ENCODE measurements around the gene OST4.

The OST4 gene

GRCh38 chr2:27093430-27094352 lies 22.2 kb upstream of the OST4 start:
- in situ Hi-C loops (cut with HindIII; ENCODE audit: low sequenced_read_pairs), result no loop called here

- in situ Hi-C loops (cut with HindIII; ENCODE audit: low sequenced_read_pairs), result no loop called here
Measured at GRCh38 chr2:27092696-27093429, 21.4 kb upstream of the OST4 start.

DNA sequence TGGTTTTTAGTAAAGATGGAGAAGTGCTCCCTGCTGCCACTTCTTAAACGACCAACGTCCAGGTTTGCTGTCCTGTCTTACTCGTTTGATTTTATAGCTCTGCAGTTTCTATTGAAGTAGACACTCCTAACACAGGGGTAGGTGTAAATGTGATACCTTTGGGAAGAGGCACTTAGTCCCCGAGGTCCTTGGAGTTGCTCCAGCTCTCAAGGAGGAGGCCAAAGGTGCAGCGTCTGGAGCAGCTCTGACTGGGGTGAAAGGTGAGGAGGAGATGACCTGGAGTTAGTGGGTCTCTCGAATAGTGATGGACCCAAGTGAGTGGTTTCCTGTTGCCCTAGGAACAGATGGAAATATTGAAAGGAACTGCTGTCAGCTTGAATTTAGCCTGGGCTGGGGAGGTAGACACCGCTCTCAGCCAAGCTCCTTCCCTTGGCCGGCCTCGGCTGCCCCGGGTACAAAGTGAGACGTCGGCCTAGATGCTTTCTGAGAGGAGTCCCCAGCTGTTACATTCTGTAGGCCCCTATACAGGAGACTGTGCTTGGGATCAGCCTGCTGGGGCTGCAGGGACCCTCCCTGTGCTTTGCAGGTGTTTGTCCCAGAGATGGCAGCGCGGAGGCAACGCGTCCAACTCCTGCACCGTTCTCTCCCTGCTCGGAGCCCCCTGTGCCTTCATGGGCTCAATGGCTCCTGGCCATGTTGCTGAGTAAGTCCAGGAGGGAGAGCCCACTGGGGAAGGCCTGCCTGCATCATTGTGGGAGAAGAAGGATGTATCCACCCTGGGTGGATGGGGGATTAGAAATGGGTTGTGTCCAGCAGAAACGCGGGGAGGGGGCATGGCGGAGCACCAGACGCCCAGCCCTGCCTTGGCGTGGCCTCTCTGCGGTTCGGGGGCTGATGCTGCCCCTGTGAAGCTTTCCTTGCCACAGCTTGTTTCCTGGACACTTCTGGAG lies 20.6 kb upstream of the OST4 start:
- in situ Hi-C loops (cut with HindIII; ENCODE audit: low sequenced_read_pairs), result no loop called here

DNA sequence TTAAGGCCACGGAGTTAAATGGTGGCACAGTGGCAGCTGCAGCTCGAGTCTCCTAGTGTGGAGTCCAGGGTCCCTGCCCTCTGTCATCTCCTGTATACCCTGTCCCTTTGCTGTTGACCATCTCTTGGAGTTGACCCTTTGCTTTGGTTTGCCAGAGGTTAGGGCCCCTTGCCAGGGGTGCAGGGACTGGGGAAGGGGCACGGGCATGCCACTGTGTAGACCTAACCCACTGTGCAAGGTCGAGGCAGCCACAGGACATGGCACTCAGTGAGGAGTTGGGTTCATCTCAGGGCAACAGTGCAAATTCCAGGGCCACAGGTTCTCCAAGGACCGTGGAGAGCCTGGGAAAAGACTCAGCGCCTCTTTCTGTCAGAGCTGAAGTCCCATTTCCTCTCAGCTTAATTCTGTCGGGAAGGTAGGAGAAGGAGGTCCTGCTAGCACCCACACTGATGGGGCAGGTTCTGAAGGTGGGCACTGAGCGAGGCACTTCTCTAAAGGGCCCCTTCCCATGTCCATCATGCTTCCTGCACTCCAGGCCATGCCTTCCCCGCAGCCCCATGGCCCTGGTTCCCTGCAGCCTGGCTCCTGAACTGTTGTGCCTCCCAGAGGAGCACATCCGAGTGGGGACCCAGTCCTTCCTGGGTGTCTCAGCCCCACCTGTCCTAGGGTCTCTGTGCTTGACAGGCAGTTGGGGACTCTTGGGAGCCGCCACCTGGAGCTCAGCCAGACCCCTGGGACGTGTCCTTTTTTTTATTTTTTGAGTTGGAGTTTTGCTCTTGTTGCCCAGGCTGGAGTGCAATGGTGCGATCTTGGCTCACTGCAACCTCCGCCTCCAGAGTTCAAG lies 17.9 kb upstream of the OST4 start:
- in situ Hi-C loops (cut with HindIII; ENCODE audit: low sequenced_read_pairs), result no loop called here

DNA sequence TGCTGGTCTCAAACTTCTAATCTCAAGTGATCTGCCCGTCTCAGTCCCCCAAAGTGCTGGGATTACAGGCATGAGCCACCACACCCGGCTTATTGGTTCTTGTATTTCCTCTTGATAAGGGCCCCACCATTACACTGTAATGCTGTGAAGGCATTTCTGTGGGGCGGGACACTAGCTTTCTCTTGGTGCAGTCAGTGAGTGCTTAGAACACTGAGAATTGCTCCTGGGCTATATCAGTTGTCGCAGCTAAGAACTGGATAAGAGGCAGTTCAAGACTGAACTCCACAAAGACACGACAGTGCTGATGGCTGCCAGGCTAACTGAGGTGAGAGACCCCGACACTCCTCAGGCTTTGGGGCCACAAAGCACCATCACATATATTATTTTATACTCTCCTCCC lies 17.2 kb upstream of the OST4 start:
- in situ Hi-C loops (cut with HindIII; ENCODE audit: low sequenced_read_pairs), result no loop called here

- in situ Hi-C loops (cut with HindIII; ENCODE audit: low sequenced_read_pairs), result no loop called here
Measured at GRCh38 chr2:27087823-27088410, 16.5 kb upstream of the OST4 start.

DNA sequence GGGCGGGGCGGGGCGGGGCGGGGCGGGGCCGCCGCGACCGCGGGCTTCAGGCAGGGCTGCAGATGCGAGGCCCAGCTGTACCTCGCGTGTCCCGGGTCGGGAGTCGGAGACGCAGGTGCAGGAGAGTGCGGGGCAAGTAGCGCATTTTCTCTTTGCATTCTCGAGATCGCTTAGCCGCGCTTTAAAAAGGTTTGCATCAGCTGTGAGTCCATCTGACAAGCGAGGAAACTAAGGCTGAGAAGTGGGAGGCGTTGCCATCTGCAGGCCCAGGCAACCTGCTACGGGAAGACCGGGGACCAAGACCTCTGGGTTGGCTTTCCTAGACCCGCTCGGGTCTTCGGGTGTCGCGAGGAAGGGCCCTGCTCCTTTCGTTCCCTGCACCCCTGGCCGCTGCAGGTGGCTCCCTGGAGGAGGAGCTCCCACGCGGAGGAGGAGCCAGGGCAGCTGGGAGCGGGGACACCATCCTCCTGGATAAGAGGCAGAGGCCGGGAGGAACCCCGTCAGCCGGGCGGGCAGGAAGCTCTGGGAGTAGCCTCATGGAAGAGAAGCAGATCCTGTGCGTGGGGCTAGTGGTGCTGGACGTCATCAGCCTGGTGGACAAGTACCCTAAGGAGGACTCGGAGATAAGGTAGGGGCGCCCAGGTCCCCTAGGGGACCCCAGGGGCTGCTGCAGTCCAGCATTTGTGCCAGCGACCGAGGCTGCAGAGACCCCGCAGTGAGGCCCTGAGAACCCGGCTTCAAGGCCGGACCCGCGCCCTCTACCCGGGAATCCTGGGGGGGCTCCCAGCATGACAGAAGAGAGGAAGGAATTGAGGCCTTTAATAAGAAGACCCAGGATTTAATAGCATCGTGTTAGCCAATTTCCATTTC lies 15.5 kb upstream of the OST4 start, which contains the start of gene KHK:
Gene KHK, plus strand, starts transcription at position 49 of the 870 bp plus-strand sequence. Its CDS starts 488 bp downstream, at position 537.
- in situ Hi-C loops (cut with HindIII; ENCODE audit: low sequenced_read_pairs), result no loop called here

GRCh38 chr2:27086090-27086723 lies 14.8 kb upstream of the OST4 start:
- in situ Hi-C loops (cut with HindIII; ENCODE audit: low sequenced_read_pairs), result no loop called here

DNA sequence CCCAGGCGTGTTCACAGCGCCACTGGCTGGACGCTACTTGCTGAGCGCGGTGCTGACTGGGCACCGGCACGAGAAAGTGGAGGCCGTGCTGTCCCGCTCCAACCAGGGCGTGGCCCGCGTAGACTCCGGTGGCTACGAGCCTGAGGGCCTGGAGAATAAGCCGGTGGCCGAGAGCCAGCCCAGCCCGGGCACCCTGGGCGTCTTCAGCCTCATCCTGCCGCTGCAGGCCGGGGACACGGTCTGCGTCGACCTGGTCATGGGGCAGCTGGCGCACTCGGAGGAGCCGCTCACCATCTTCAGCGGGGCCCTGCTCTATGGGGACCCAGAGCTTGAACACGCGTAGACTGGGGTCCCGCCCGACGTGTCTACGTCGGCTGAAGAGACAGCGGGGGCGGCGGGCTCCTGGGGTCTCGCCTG lies 14.2 kb upstream of the OST4 start:
- in situ Hi-C loops (cut with HindIII; ENCODE audit: low sequenced_read_pairs), result no loop called here

GRCh38 chr2:27085062-27085672 lies 13.7 kb upstream of the OST4 start:
- in situ Hi-C loops (cut with HindIII; ENCODE audit: low sequenced_read_pairs), result no loop called here

DNA sequence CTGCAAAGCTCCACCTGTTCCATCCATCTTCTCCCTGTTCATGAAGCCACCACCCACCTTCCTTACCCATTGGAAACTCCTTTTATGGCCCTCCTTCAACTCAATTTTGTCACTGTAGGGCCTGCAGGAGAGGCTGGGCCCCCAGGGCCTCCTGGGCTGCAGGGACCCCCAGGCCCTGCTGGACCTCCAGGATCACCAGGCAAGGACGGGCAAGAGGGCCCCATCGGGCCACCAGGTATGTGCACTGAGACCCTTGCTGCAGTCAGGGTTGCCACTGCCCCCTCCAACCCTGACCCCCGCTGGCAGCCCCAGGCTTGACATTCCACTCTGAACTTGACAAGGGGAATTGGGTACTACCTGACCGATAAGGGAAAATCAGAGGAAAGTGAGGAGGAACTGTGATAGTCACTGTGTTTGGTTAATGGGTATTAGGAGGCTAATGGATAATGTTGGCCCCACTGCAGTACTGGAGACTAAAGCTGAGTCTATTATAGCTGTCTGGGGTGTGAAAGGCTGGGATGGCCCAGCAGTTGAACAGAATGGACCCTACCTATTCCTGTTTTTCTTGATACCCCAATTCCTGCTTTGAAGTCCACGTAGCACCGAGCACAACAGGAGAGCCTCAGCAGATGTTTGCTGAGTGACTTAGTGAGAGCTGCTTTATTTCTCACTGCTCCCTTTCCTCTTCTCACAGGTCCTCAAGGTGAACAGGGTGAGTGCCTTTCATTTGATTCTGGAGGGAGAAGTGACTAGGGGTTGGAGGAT lies 13.0 kb upstream of the OST4 start:
- in situ Hi-C loops (cut with HindIII; ENCODE audit: low sequenced_read_pairs), result no loop called here

- in situ Hi-C loops (cut with HindIII; ENCODE audit: low sequenced_read_pairs), result no loop called here
Measured at GRCh38 chr2:27083410-27084296, 12.2 kb upstream of the OST4 start.

- in situ Hi-C loops (cut with HindIII; ENCODE audit: low sequenced_read_pairs), result no loop called here
Measured at GRCh38 chr2:27082773-27083409, 11.4 kb upstream of the OST4 start.

- in situ Hi-C loops (cut with HindIII; ENCODE audit: low sequenced_read_pairs), result no loop called here
Measured at GRCh38 chr2:27081984-27082772, 10.7 kb upstream of the OST4 start.

DNA sequence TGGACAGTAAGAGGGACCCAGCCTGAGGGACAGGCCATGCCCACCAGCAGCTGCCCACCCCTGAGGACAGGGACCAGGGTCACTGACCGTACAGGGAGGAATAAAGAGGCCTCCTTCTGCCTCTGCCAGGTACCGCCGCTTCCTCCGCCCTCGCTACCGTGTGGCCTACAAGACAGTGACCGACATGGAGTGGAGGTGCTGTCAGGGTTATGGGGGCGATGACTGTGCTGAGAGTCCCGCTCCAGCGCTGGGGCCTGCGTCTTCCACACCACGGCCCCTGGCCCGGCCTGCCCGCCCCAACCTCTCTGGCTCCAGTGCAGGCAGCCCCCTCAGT lies 9.1 kb upstream of the OST4 start:
- in situ Hi-C loops (cut with HindIII; ENCODE audit: low sequenced_read_pairs), result no loop called here

All from DLD1 (cell line).